ENCODE measurements around the gene CD300LF.

GRCh38 chr17:74659889-74660288 is 52.8 kb downstream of the CD300LF start:
- TF ChIP-seq, protein P1, sequence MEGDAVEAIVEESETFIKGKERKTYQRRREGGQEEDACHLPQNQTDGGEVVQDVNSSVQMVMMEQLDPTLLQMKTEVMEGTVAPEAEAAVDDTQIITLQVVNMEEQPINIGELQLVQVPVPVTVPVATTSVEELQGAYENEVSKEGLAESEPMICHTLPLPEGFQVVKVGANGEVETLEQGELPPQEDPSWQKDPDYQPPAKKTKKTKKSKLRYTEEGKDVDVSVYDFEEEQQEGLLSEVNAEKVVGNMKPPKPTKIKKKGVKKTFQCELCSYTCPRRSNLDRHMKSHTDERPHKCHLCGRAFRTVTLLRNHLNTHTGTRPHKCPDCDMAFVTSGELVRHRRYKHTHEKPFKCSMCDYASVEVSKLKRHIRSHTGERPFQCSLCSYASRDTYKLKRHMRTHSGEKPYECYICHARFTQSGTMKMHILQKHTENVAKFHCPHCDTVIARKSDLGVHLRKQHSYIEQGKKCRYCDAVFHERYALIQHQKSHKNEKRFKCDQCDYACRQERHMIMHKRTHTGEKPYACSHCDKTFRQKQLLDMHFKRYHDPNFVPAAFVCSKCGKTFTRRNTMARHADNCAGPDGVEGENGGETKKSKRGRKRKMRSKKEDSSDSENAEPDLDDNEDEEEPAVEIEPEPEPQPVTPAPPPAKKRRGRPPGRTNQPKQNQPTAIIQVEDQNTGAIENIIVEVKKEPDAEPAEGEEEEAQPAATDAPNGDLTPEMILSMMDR (IDR thresholded peaks at IDR 0.05; ENCODE audit: poor library complexity) = no peak
- no peak for TF ChIP-seq EZH2 (IDR thresholded peaks at IDR 0.05; ENCODE audit: borderline replicate concordance)

Measured in hepatocyte (in vitro differentiated cells).